HG02852 (cell line): ENCODE results near the gene SNED1.

ENCODE experiments used
- ATAC-seq: cut with Tn5 transposase; IDR thresholded peaks from one replicate; pipeline ENCODE4 v1.9.1; 2021; ENCODE audit warnings: mild to moderate bottlenecking, moderate library complexity; ENCODE audit not compliant: unreplicated experiment

The SNED1 gene

DNA sequence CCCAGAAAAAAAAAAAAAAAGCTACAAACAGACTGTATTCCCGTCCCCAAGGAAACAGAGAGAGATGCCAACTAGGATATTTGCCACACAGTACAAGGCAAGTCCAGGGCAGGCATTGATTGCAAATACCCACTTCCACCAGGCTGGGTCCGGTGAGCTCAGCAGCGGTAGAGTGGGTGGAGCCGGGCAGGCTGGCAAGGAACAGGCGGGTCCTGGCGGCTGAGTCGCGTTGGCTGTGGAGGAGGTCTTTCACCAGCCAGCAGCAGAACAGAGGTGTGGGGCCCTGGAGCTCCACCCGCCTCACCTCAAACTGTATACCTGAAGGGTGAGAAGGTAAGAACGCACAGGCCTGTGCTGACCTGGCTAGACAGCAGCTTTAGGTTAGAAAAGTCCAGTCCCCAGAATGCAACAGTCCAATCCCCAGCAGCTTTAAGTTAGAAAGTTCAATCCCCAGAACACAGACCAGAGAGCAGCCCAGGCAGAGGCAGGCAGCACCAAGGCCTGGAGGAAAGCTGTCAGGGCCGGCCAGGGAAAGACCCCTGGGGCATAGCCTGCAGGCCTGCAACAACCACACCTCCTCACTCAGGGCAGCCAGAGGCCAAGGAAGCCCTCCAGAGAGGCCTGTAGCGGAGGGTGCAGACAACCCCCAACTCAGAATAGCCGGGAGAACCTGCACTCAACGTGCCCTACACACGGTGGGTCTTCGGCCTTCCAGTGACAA lies 125.6 kb downstream of the SNED1 start:
- no peak for ATAC-seq

DNA sequence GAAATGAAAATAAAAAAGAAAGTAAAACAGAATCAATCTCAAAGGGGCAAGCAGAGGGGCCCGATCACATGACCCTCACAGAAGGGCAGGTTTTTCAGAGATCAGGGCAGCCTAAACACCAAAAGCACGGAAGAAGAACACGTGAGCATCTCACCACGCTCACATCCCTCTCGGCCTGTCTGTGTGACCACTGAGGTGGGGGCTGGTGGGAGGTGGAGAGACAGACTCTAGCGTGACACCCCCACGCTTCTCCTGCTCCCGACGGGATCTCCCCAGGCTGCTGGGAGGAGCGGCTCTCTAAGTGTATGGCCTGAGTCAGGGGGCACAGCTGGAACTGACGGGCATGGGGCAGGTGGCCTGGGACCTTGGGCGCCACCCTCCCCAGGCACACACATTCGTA lies 127.2 kb downstream of the SNED1 start:
- ATAC-seq, result no peak

DNA sequence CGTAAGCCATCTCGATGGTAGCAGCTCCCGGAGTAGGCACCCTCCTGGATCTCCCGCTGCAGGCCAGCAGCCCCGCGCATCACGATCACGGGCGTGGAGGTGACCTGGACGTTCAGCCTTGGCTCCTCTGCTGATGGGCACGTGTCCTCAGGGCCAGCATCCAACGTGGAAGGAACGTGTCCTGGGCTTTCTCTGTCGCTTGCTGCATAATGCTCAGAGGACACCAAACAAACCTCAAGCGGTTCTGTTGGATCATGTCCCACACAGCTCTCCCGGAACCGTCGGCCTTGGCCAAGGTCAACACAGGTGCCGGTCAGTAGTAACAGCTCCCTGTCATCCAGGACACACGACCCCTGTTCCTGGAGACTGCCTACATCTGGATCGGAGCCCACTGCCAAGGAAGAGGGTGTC lies 127.8 kb downstream of the SNED1 start:
- ATAC-seq, result no peak

DNA sequence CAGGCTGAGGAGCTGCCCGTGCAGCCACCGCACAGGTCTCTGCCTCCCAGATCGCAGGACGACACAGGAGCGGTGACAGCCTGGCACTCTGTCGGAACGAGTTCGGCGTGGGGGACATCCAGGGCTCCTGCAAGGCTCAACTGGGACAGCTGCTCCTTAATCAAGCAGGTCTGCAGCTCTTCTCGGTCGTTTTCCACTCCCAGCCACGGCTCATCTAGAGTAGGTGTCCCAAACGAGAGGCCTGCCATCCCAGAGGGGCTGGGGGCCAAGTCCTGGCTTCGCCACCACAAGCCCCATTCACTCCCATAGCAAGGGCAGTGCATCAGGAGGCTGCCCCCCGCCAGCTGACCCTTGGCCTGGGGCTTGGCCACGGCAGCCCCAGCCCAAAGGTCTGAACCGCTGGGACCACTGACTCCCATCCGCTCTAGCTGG lies 128.4 kb downstream of the SNED1 start:
- ATAC-seq, result no peak

DNA sequence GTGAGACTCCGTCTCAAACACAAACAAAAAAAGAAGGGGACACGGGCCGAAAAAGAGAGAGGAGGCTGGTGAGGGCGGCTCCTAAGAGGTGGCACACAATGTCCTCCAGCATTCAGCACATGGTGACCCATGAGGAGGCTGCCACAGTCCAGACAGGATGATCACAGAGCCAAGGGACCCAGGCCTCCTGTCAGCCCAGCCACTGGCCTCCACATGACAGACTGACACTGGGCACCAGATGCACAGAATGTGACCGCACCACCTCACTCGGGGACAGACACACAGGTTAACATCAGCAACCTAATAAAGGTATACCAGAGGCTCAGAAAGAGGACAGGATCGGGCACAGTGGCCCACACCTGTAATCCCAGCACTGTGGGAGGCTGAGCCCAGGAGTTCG lies 129.8 kb downstream of the SNED1 start:
- no peak for ATAC-seq

DNA sequence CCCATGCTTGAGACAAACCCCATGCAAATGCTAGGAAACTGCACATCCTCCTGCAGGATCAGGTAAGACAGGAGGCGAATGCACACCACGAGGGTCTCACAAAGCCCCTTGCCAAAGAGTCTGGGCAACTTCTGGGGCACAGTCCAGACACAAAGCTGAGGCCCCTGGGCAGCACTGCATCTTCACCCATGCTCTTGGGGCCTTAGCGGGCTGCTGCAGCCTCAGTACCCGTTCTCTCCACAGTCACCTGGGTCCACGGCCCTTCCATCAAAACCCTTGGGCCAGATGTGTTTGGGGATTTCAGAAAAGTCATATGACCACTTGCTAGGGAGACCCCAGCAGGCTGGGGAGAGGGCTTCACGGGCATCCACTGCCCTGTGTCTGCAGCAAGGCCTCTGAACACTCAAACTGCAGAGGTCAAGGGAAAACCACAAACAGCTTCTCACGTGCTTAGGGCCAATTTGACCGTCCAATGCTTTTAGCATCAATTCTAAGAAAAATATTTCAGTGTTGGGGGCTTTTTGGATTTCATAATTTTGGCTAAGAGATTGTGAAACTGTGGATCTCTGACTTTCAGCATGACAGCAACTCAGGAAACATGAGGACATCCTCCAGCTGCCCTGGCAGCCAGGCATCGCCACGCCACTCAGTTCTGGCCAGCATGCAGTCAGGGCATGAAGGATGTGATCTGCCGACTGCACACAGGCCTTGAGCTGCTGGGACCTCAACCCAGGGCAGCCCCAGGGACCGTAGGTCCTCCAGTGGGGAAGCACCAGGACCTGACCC lies 130.9 kb downstream of the SNED1 start:
- ATAC-seq, result no peak

DNA sequence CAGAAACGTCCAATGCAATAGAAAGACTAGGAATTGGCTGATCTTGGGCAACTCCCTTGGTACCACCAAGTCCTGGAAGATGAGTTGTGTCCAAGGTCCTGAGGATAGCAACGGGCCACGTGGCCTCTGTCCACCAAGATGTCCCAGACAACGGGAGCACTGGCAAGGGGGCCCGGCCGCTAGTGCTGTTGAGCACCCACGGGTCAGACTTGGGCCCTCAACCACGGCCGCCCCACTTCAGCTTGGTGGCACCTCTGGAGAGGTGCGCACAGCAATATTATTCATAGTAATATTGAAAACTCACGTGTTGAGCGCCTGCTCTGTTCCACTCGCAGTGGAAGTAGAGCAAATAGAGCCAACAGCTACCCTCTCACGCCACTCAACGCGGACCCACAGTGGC lies 131.9 kb downstream of the SNED1 start:
- ATAC-seq, result no peak

DNA sequence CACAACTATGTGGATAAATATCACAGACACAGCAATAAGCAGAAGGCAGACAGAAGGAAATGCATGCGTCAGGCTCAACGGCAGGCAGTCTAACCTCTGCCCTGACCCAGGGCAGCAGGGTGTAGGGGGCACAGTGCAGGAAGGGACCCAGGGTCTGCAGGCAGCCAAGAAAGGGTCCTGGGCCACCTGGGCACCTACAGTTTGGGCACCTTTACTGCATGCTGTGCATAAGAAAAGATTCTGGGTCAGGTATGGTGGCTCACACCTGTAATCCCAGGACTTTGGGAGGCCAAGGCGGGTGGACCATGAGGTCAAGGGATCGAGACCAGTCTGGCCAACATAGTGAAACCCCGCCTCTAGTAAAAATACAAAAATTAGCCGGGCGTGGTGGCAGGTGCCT lies 133.1 kb downstream of the SNED1 start:
- no peak for ATAC-seq

DNA sequence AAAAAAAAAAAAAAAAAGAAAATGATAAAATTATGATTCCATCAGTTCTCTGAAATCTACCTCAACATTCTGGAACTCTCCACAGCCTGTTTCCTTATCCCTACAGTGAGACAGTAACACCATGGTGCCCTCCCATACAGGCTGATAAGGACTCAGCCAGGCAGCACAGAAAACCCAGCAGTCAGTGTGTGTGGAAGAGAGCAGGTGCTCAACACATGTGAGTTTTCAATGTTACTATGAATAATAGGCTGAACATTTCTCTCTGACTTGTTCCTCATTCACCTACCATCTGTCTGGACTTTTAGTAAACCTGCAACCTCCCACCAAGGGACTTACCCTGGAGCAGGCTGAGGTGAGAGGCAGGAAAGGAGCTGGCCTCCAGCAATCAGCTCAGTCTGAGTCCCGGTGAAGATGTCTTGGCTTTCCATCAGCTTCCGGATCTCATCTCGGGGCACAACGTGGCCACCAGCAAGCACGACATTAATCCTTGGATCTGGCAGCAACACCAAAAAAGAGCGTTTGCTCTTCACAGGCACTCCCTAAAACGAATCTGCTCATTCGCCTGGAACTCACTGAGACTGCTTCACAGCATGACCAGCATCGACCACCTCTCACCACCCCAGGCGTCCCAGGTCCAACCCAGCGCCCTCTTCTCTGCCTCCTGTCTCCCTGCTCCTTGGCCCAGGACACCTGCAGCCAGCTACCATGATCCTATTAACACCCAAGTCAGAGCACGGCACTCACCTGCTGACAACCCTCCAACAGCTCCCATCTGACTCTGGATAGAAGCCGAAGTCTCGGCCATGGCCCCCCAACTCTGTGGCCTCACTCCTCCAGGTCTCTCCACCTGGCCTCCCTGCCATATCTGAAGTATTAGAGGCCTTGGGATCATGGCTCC lies 134.4 kb downstream of the SNED1 start:
- ATAC-seq, result no peak

DNA sequence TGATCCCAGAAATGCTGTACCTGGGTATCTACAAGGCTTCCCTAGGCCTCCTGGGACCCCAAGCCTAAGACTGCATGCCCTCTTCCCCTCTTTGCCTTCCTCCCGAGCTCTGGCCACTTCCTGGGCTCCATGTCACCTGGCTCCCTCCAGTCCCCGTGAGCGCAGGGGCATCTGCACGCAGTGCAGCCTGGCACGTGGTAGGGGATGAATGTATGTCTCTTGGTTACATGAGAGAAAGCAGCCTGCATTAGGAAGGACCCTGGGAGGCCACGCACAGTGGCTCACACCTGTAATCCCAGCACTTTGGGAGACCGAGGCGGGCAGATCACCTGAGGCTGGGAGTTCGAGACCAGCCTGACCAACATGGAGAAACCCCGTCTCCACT lies 135.0 kb downstream of the SNED1 start:
- no peak for ATAC-seq

DNA sequence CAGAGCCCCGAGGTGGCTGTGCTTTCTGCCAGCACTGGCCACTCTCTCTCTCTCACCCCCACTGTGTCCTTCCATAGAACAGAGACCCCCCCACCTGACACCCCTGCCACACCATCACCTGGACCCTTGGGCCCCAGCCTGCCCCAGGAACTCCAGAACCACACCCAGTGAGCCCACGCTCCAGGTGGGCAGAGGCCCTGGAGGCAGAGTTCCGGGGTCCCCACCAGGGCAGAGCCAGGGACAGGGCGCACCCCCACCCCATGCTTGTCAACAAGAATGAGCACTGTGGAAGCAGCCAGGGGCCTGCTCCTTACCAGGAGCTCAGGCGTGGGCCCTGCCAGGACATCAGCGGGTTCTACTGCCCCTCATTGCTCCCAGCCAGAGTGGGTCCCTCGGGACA lies 136.3 kb downstream of the SNED1 start:
- ATAC-seq, result no peak

DNA sequence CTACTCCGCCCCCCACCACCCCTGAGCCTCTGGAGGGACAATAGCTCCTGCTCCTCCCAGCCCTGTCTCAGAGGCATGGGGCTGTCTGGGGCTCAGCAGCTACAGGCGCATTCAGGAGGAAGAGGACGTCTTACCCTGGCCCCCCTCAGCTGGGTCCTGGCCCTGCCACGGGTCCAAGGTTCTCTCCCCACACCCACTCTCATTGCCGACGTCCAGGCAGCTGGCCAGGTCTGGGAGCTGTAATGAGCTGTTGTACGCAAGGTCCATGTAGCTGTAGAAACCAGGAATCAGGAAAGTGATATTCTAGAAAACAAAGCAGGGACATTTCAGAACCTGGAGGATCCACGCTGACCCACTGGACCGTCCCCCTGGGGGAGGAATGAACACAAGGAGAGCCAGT lies 137.3 kb downstream of the SNED1 start:
- no peak for ATAC-seq

DNA sequence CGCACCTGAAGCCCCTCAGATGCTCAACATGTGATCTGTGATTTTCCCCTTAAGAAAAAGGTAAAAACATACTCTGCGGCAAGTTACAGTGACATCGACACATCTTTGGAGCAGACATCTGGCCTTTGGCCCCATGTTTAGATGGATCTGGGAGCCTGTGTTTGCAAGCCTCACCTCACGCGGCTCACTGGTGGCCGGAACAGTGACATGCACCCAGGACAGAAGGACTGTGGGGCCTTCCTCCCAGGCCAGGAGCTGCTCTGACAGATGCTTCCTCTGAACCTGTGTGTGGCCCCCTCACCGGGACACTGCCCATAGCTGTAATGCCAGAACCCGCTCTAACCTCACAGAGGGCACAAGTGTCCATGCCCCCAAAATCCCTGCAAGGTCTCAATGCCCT lies 137.8 kb downstream of the SNED1 start:
- no peak for ATAC-seq

DNA sequence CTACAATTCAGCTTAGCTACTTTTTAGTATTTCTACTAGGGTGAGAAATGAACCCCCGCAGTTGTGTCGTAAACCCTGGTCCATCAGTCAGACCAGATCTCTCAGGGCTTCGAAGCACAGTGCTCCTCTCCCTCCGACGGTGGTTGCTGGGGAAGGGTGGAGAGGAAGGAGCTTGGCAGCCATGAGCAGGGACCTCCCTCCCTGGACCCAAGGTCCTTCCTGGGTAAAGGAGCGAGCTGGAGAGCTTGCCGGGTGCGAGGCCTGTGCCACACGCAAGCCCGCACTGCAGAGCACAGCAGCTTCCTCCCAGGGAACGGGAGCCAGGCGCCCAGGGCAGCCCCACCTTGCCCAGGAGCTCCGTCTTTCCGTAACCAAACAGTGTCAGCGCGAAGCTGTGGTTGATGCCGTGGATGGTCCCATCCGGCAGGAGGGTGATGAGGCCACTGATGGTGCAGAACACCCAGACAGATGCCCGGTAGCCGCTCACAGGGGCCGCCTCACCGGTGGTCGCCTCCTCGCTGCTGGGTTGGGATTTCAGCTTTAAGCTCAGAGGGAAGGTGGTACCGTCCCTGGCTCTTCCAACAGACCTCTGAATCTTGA lies 138.3 kb downstream of the SNED1 start:
- ATAC-seq, result no peak

DNA sequence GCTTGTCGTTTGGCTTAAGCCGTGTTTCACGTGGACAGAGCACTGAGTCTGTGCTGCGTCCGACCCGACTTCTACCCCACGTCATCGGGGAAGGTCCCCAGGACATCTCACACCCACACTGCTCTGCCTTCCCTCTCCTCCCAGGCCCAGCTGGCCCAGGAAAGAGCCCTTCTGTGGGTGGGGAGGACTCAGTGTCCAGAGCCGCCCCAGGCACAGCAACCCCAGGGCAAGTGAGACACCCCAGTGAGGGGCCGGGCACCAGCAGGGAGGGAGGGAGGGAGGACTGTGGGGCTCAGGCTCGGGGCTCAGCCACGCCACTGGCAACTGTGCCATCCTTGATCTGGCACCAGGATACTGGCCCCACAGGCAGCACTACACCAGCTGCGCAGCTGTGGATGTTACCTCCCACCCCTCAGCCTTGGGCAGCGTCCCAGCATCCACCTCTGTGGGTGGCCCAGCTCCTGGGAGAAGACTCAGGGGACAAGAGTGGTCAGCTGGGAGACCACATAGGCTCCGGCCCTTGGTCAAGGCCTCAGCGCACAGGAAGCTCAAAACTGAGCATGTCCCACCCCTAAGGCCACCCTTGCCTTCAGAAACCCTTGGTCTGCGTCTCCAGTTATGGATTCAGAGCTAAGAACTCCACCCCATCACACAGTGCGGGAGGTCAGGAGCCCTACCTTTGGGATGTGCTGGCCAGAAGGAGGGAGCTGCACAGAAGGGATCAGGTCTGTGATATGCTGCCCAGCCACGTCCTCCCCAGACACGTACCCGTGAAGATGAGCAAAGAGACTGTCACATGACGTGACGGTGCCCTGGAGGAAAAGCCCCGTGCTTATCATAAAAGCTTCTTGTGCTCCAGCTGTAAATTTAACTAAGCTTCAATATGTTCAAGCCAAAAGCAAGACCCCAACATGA lies 139.1 kb downstream of the SNED1 start:
- ATAC-seq, result no peak

DNA sequence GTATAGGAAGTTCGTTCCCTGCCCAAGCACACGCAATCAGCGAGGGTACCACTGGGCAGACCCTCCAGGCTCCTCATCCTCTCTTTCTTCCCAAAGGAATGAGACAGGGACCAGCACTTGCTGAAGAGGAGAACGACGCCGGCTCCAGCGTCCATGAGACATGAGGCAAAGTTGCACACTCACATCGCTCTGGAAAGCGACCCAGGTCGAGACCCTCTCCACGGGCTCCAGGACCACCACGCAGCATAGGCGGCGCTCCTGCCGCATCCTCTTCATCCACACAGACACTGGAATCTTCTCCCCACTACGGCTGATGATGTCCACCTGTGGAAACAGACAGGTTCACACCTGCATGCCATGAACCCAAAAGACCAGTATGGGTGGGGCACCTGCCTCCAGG lies 140.1 kb downstream of the SNED1 start:
- ATAC-seq, result no peak

DNA sequence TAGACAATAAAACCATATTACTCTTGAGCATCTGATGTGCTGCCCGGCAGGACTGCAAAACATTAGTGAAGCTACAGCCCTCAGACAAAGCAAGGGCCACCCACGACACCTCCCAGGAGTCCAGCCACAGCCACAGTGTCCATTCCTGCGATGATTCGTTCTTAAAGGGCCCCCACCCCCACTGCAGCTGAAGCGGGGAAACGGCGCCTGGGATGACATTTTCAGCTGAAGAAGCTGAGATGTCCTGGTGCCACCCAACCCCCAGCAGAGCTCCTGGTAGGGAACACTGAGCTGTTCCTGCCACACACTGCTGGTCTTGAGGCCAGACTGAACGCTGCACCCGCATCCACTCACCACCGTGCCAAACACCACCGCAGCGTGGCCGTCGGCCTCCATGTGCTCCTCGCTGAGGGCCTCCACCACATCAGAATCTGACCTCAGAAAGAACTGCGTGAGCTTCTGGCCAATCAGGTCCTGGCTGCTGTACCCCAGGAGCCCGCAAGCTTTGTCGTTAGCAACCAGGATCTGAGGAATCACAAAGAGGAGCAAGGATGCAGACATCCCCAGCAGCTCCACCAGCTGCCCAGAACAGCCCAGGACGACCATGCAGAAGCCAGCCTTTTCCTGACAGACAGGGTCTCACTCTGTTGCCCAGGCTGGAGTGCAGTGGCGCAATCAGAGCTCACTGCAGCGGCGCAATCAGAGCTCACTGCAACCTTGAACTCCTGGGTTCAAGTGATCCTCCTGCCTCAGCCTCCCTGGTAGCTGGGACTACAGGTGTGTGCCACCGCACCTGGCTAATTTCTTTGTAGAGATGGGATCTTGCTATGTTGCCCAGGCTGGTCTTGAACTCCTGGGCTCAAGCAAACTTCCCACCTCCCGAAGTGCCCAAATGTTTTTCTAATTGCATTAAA lies 141.4 kb downstream of the SNED1 start:
- no peak for ATAC-seq

DNA sequence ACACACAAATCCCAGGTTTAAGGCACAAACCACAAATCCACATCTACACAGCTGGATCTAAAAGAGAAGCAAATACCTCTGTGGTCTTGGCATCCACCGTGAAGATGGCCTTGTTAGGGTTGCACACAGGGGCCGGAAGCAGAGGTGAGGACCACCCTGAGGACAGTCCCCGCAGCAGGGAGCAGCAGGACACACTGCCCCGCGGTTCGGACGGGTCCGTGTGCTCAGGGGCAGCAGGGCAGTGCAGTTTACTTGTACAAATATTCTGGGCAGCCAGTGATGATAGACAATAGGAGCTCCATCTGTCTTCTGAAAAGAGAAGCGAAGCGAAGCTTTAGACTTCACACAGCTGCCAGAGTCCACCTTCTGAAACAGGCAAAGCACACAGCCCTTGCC lies 142.0 kb downstream of the SNED1 start:
- no peak for ATAC-seq

DNA sequence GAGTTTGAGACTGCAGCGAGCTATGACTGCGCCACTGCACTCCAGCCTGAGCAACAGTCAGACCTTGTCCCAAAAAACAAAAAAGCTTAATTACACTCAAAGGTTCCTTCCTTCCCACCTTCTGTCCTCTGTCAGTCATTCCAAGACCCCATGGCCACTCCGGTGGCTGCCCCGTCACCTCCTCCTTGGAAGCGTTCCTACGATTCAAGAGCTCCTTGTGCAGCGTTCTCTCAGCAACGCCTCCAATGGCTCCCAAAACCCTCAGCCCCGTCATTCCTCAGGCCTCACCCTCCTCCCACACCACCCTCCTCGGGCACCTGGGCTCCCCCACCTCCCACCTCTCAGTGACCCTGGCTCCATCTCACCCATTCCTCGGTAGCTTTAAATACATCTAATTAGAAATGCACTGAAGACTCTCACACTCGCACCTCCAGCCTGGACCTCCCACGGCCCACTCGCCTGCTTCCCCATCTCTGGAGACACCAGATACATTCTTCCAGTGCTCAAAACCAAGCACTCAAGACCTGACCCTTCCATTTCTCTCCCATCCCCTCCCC lies 142.9 kb downstream of the SNED1 start:
- no peak for ATAC-seq
